ENCODE measurements around the gene SEMA6A. TPM values are rescaled to one million over a fixed set of nuclear protein-coding genes. Genes with fewer than 3 reads are reported as not detected.

SEMA6A gene
- total and polyA plus RNA-seq, 5 donors from 2014 or later = 0.15 to 1.4 (median 0.54) TPM; not detected in 1

GRCh38 chr5:116531635-116532034 lies 43.0 kb downstream of the SEMA6A start:
- H3K36me3 ChIP-seq (ENCODE audit: control insufficient read depth, insufficient read depth, low read length) = no peaks in the 10 kb centered on the region
- no peaks in the 10 kb centered on the region for H3K4me1 ChIP-seq (ENCODE audit: control insufficient read depth, insufficient read depth, low read length, poor library complexity, severe bottlenecking)
- no peak overlapping the region for H3K4me3 ChIP-seq (ENCODE audit: low read depth, low read length)
- H3K9me3 ChIP-seq (ENCODE audit: control insufficient read depth in 2 of 2, low read length in 2 of 2) = no peaks in the 10 kb centered on the region
- H3K27me3 ChIP-seq (ENCODE audit: control insufficient read depth, insufficient read depth, low read length) = no peaks in the 10 kb centered on the region
- no peak overlapping the region for H3K27ac ChIP-seq (ENCODE audit: insufficient read depth, low read length, poor library complexity, severe bottlenecking)
- no peak for DNase-seq
- H3K27ac Mint-ChIP-seq = no peak overlapping the region
- no peaks in the 10 kb centered on the region for H3K27me3 Mint-ChIP-seq
- no peaks in the 10 kb centered on the region for H3K36me3 Mint-ChIP-seq
- no peak overlapping the region for H3K4me3 Mint-ChIP-seq
- no peaks in the 10 kb centered on the region for H3K9me3 Mint-ChIP-seq
- H3K4me1 Mint-ChIP-seq = no peaks in the 10 kb centered on the region
- ATAC-seq (ENCODE audit: low read depth in 2 of 2) = no peak

GRCh38 chr5:116531117-116531516 lies 43.5 kb downstream of the SEMA6A start:
- no peak overlapping the region for H3K4me3 ChIP-seq (ENCODE audit: low read depth, low read length)
- Mint-ChIP-seq H3K4me3 (no peak overlapping the region), H3K27ac (no peak overlapping the region), H3K9me3 (no peaks in the 10 kb centered on the region), H3K27me3 (no peaks in the 10 kb centered on the region), H3K4me1 (no peaks in the 10 kb centered on the region), H3K36me3 (no peaks in the 10 kb centered on the region)
- no peaks in the 10 kb centered on the region for H3K27me3 ChIP-seq (ENCODE audit: control insufficient read depth, insufficient read depth, low read length)
- DNase-seq = no peak
- H3K9me3 ChIP-seq (ENCODE audit: control insufficient read depth in 2 of 2, low read length in 2 of 2) = no peaks in the 10 kb centered on the region
- no peaks in the 10 kb centered on the region for H3K4me1 ChIP-seq (ENCODE audit: control insufficient read depth, insufficient read depth, low read length, poor library complexity, severe bottlenecking)
- no peaks in the 10 kb centered on the region for H3K36me3 ChIP-seq (ENCODE audit: control insufficient read depth, insufficient read depth, low read length)
- no peak overlapping the region for H3K27ac ChIP-seq (ENCODE audit: insufficient read depth, low read length, poor library complexity, severe bottlenecking)
- ATAC-seq (ENCODE audit: low read depth in 2 of 2) = no peak

GRCh38 chr5:116530276-116530675 lies 44.3 kb downstream of the SEMA6A start:
- H3K4me1 Mint-ChIP-seq = no peaks in the 10 kb centered on the region
- no peak for DNase-seq
- H3K36me3 ChIP-seq (ENCODE audit: control insufficient read depth, insufficient read depth, low read length) = no peaks in the 10 kb centered on the region

GRCh38 chr5:116529615-116530014 lies 45.0 kb downstream of the SEMA6A start:
- no peaks in the 10 kb centered on the region for H3K27me3 Mint-ChIP-seq
- no peaks in the 10 kb centered on the region for H3K36me3 Mint-ChIP-seq
- H3K4me3 Mint-ChIP-seq = no peak overlapping the region
- no peaks in the 10 kb centered on the region for H3K4me1 Mint-ChIP-seq
- ATAC-seq (ENCODE audit: low read depth in 2 of 2) (no peak), DNase-seq (no peak)
- H3K27ac Mint-ChIP-seq = no peak overlapping the region
- H3K9me3 Mint-ChIP-seq = no peaks in the 10 kb centered on the region
- no peaks in the 10 kb centered on the region for H3K27me3 ChIP-seq (ENCODE audit: control insufficient read depth, insufficient read depth, low read length)
- H3K36me3 ChIP-seq (ENCODE audit: control insufficient read depth, insufficient read depth, low read length) = no peaks in the 10 kb centered on the region
- no peak overlapping the region for H3K27ac ChIP-seq (ENCODE audit: insufficient read depth, low read length, poor library complexity, severe bottlenecking)
- H3K9me3 ChIP-seq (ENCODE audit: control insufficient read depth in 2 of 2, low read length in 2 of 2) = no peaks in the 10 kb centered on the region
- H3K4me3 ChIP-seq (ENCODE audit: low read depth, low read length) = no peak overlapping the region
- no peaks in the 10 kb centered on the region for H3K4me1 ChIP-seq (ENCODE audit: control insufficient read depth, insufficient read depth, low read length, poor library complexity, severe bottlenecking)

More at GRCh38 chr5:116530276-116530675, 44.3 kb downstream of the SEMA6A start:
- H3K9me3 ChIP-seq (ENCODE audit: control insufficient read depth in 2 of 2, low read length in 2 of 2) = no peaks in the 10 kb centered on the region
- no peaks in the 10 kb centered on the region for H3K9me3 Mint-ChIP-seq
- no peak overlapping the region for H3K27ac Mint-ChIP-seq
- no peaks in the 10 kb centered on the region for H3K27me3 Mint-ChIP-seq
- no peak overlapping the region for H3K27ac ChIP-seq (ENCODE audit: insufficient read depth, low read length, poor library complexity, severe bottlenecking)
- H3K4me1 ChIP-seq (ENCODE audit: control insufficient read depth, insufficient read depth, low read length, poor library complexity, severe bottlenecking) = no peaks in the 10 kb centered on the region
- no peak overlapping the region for H3K4me3 ChIP-seq (ENCODE audit: low read depth, low read length)
- H3K36me3 Mint-ChIP-seq = no peaks in the 10 kb centered on the region
- H3K4me3 Mint-ChIP-seq = no peak overlapping the region
- H3K27me3 ChIP-seq (ENCODE audit: control insufficient read depth, insufficient read depth, low read length) = no peaks in the 10 kb centered on the region
- ATAC-seq (ENCODE audit: low read depth in 2 of 2) = no peak

GRCh38 chr5:116528519-116529234 lies 45.9 kb downstream of the SEMA6A start:
- no peak overlapping the region for H3K27ac ChIP-seq (ENCODE audit: insufficient read depth, low read length, poor library complexity, severe bottlenecking)
- ATAC-seq (ENCODE audit: low read depth in 2 of 2) = no peak
- no peak overlapping the region for H3K4me3 ChIP-seq (ENCODE audit: low read depth, low read length)
- H3K4me1 ChIP-seq (ENCODE audit: control insufficient read depth, insufficient read depth, low read length, poor library complexity, severe bottlenecking) = no peaks in the 10 kb centered on the region
- Mint-ChIP-seq H3K27ac (no peak overlapping the region), H3K36me3 (no peaks in the 10 kb centered on the region), H3K27me3 (no peaks in the 10 kb centered on the region), H3K4me3 (no peak overlapping the region), H3K4me1 (no peaks in the 10 kb centered on the region), H3K9me3 (no peaks in the 10 kb centered on the region)
- no peak for DNase-seq
- no peaks in the 10 kb centered on the region for H3K36me3 ChIP-seq (ENCODE audit: control insufficient read depth, insufficient read depth, low read length)
- H3K27me3 ChIP-seq (ENCODE audit: control insufficient read depth, insufficient read depth, low read length) = no peaks in the 10 kb centered on the region
- H3K9me3 ChIP-seq (ENCODE audit: control insufficient read depth in 2 of 2, low read length in 2 of 2) = no peaks in the 10 kb centered on the region

GRCh38 chr5:116527582-116527981 lies 47.0 kb downstream of the SEMA6A start:
- H3K27me3 ChIP-seq (ENCODE audit: control insufficient read depth, insufficient read depth, low read length) = no peaks in the 10 kb centered on the region
- H3K27ac ChIP-seq (ENCODE audit: insufficient read depth, low read length, poor library complexity, severe bottlenecking) = no peak overlapping the region
- Mint-ChIP-seq H3K27me3 (no peaks in the 10 kb centered on the region), H3K4me1 (no peaks in the 10 kb centered on the region), H3K9me3 (no peaks in the 10 kb centered on the region), H3K4me3 (no peak overlapping the region), H3K27ac (no peak overlapping the region), H3K36me3 (no peaks in the 10 kb centered on the region)
- DNase-seq = no peak
- H3K4me1 ChIP-seq (ENCODE audit: control insufficient read depth, insufficient read depth, low read length, poor library complexity, severe bottlenecking) = no peaks in the 10 kb centered on the region
- no peak for ATAC-seq (ENCODE audit: low read depth in 2 of 2)
- H3K4me3 ChIP-seq (ENCODE audit: low read depth, low read length) = no peak overlapping the region
- no peaks in the 10 kb centered on the region for H3K36me3 ChIP-seq (ENCODE audit: control insufficient read depth, insufficient read depth, low read length)
- no peaks in the 10 kb centered on the region for H3K9me3 ChIP-seq (ENCODE audit: control insufficient read depth in 2 of 2, low read length in 2 of 2)

GRCh38 chr5:116525674-116526073 lies 48.9 kb downstream of the SEMA6A start:
- Histone ChIP-seq H3K27me3 (ENCODE audit: control insufficient read depth, insufficient read depth, low read length) (no peaks in the 10 kb centered on the region), H3K4me1 (ENCODE audit: control insufficient read depth, insufficient read depth, low read length, poor library complexity, severe bottlenecking) (no peaks in the 10 kb centered on the region), H3K36me3 (ENCODE audit: control insufficient read depth, insufficient read depth, low read length) (no peaks in the 10 kb centered on the region), H3K27ac (ENCODE audit: insufficient read depth, low read length, poor library complexity, severe bottlenecking) (no peak overlapping the region), H3K9me3 (ENCODE audit: control insufficient read depth in 2 of 2, low read length in 2 of 2) (no peaks in the 10 kb centered on the region), H3K4me3 (ENCODE audit: low read depth, low read length) (no peak overlapping the region)
- H3K27me3 Mint-ChIP-seq = no peaks in the 10 kb centered on the region
- peaks cover 5% of the 10 kb centered on the region for H3K36me3 Mint-ChIP-seq
- no peak overlapping the region for H3K27ac Mint-ChIP-seq
- peaks cover 0 to 2% (median 0%) of the 10 kb centered on the region in 7 donors for H3K9me3 Mint-ChIP-seq
- DNase-seq = no peak
- H3K4me1 Mint-ChIP-seq = no peaks in the 10 kb centered on the region
- ATAC-seq (ENCODE audit: low read depth in 2 of 2) = no peak
- no peak overlapping the region for H3K4me3 Mint-ChIP-seq

- Histone ChIP-seq H3K4me3 (ENCODE audit: low read depth, low read length) (no peak overlapping the region), H3K9me3 (ENCODE audit: control insufficient read depth in 2 of 2, low read length in 2 of 2) (no peaks in the 10 kb centered on the region), H3K4me1 (ENCODE audit: control insufficient read depth, insufficient read depth, low read length, poor library complexity, severe bottlenecking) (no peaks in the 10 kb centered on the region), H3K27me3 (ENCODE audit: control insufficient read depth, insufficient read depth, low read length) (no peaks in the 10 kb centered on the region), H3K36me3 (ENCODE audit: control insufficient read depth, insufficient read depth, low read length) (no peaks in the 10 kb centered on the region), H3K27ac (ENCODE audit: insufficient read depth, low read length, poor library complexity, severe bottlenecking) (no peak overlapping the region)
- Mint-ChIP-seq H3K9me3 (peaks cover 0 to 2% (median 0%) of the 10 kb centered on the region in 7 donors), H3K4me1 (no peaks in the 10 kb centered on the region), H3K27ac (no peak overlapping the region), H3K27me3 (no peaks in the 10 kb centered on the region), H3K36me3 (peaks cover 5% of the 10 kb centered on the region), H3K4me3 (no peak overlapping the region)
- ATAC-seq (ENCODE audit: low read depth in 2 of 2) (no peak), DNase-seq (no peak)
These were observed 49.7 kb downstream of the SEMA6A start for GRCh38 chr5:116524966-116525365.
